Superior temporal gyrus (tissue), 1 donor: Measurements from ENCODE around the gene SSR3.
A peak's percentile ranks its signal among the peaks of the same experiment; 100 is the strongest.
"Not testable (repeated sequence)": the region's sequence is repeated elsewhere in the genome, so short reads cannot be mapped to it uniquely, and the experiment has no call there.

ENCODE experiments used
- DNase-seq: peaks from one replicate; pipeline ENCODE4 v3.0.0-alpha.2; 2016; ENCODE audit errors: extremely low spot score

Gene SSR3

GRCh38 chr3:156576051-156576450 lies 21.1 kb upstream of the SSR3 start:
- no peak for DNase-seq

DNA sequence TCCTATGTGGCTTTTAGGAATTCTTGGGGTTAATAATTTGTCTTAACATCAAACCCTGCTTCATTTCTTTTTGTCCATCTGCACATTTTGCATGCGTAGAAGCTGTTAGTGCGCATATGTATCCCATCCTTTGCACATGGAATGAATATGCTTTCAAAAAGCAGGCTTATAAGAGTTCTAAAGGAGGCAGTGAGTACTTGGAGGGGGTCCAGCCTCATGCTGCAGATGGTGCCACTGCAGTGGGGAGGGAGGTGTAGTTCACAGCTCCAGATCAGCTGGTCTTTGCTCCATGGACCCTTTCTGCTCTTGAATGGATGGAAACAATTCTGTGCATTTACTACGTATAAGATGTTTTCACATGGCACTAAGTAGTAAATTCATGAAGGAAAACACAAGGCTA lies 20.7 kb upstream of the SSR3 start:
- DNase-seq = peak; percentile 35

DNA sequence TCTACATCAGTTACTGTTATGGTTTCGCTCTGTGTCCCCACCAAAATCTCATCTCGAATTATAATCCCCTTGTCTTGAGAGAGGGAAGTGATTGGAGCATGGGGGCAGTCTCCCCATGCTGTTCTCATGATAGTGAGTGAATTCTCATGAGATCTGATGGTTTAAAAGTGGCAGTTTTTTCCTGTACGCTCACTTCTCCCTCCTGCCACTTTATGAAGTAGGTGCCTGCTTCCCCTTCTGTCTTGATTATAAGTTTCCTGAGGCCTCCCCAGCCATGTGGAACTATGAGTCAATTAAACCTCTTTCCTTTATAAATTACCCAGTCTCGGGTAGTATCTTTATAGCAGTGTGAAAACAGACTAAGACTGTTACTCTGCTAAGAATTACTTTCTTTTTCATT lies 15.0 kb upstream of the SSR3 start:
- DNase-seq = not testable (repeated sequence)

GRCh38 chr3:156569016-156569415 lies 14.1 kb upstream of the SSR3 start:
- not testable (repeated sequence) for DNase-seq

- DNase-seq = no peak
These were observed 9.2 kb upstream of the SSR3 start for GRCh38 chr3:156563900-156564682.

- not testable (repeated sequence) for DNase-seq
These were observed 7.6 kb upstream of the SSR3 start for GRCh38 chr3:156562486-156562885.

- no peak for DNase-seq
These were observed 6.6 kb upstream of the SSR3 start for GRCh38 chr3:156561533-156561932.

- no peak for DNase-seq
These were observed 4.4 kb upstream of the SSR3 start for GRCh38 chr3:156559321-156559720.

GRCh38 chr3:156558389-156558788 lies 3.5 kb upstream of the SSR3 start:
- DNase-seq = no peak

DNA sequence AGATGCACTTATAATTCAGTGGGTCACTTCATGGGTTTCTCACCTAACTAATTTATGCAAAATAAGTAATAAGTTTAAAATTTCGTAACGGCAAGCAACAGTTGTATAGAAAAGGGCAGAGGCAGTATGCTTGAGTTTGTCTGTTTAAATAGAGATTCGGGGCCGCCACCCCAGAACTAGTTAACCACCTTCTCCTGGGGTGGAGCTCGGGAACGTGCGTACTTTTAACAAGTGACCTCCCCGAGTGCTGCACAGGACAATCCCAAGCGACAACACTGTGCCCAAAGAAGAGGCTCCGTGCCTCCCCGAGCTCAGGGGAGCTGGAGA lies 439 bp downstream of the SSR3 start:
- no peak for DNase-seq

- DNase-seq = no peak
These were observed 1.1 kb downstream of the SSR3 start for GRCh38 chr3:156553705-156554356.

DNA sequence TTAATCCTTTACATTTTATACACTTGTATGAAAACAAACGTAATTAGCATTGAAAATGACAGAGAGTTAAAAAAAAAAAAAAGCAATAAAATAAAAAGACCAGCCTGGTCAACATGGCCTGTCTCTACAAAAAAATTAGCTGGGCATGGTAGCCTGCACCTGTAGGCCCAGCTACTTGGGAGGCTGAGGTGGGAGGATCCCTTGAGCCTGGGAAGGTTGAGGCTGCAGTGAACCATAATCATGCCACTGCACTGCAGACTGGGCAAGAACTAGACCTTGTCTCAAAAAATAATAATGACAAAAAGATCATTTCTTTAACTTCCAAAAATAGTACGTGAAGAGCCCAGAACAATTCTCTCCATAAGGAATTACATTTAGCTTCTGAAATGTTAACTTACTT lies 1.9 kb downstream of the SSR3 start:
- DNase-seq = no peak

DNA sequence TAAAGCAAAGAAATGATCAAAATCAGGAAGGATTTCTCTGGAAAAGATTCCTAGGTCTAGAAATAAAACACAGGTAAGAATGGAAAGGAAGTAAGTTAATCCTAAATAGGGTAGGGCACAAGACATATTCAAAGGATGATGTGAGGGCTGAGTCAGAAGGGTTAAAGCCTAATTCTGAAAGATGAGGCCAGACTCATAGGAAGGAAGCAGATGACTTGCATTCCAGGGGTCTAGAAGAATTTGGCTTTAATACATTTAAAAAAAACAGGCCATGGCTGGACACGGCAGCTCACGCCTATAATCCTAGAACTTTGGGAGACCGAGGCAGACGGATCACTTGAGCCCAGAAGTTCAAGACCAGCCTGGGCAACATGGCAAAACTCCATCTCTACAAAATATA lies 3.2 kb downstream of the SSR3 start:
- no peak for DNase-seq

DNA sequence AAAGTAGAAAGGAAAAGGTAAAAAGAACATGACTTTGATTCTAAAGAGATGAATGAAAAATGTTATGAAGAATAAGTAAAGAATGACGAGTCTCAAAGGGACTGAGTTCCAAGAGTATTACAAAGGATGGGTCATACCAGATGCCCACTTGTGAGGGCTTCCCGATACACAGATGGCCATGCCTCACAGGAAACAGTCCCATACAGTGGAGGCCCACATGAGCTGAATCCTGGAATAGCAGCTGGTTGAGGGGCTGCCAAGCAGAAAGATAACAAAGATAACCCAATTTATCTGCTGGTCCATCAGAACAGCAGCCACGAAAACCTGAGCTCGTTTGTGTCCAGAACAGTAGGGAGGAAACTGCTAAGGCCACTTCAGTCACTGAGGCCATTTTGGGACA lies 3.7 kb downstream of the SSR3 start:
- DNase-seq = no peak

GRCh38 chr3:156548902-156549301 lies 6.0 kb downstream of the SSR3 start:
- no peak for DNase-seq

DNA sequence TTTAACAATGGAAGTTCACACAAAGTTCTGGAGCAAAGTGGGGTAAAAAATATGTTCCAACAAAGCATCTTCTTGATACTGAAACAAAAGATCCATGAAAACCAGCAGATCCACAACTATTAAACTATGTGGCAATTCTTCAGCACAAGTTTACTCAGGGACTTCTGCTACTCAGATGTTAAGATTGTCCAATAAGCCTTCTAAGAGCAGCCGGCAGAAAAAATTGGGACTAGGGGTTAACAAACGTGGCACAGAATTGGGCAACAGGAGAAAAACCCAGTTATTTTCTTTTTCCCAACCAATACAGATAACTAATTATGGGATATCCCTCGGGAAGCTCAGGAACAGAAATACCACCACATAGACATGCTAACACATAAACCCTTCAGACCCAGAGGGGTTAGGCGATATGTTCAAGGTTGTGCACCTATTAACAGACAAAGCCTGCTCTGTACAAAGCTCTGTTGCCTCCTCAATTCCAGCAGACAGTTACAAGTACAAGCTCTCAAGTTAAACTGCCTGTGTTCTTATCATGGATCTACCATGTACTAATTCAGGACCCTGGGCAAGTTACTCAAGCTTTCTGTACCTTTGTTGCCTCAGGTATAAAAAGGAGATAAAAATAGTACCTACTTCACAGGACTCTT lies 6.8 kb downstream of the SSR3 start:
- no peak for DNase-seq

DNA sequence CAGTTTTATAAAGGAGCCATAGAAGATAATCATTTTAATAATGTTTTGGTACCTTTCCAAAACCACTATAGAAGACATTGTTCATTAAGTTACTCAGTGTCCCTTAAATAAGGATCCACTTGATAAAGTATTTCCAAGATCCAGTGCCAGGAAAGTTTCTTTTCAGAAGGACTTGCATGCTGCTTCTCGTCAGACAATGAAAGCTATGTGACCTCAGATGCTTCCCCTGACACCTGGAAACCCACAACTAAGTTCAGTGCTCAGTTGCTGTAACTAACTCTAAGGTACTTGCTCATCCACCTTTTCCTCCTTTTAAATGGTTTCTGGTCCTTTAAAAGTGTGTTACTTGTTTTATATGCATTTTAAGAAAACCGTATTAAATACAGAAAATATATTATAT lies 7.3 kb downstream of the SSR3 start:
- no peak for DNase-seq

- no peak for DNase-seq
These were observed 11.8 kb downstream of the SSR3 start for GRCh38 chr3:156543043-156543555.

DNA sequence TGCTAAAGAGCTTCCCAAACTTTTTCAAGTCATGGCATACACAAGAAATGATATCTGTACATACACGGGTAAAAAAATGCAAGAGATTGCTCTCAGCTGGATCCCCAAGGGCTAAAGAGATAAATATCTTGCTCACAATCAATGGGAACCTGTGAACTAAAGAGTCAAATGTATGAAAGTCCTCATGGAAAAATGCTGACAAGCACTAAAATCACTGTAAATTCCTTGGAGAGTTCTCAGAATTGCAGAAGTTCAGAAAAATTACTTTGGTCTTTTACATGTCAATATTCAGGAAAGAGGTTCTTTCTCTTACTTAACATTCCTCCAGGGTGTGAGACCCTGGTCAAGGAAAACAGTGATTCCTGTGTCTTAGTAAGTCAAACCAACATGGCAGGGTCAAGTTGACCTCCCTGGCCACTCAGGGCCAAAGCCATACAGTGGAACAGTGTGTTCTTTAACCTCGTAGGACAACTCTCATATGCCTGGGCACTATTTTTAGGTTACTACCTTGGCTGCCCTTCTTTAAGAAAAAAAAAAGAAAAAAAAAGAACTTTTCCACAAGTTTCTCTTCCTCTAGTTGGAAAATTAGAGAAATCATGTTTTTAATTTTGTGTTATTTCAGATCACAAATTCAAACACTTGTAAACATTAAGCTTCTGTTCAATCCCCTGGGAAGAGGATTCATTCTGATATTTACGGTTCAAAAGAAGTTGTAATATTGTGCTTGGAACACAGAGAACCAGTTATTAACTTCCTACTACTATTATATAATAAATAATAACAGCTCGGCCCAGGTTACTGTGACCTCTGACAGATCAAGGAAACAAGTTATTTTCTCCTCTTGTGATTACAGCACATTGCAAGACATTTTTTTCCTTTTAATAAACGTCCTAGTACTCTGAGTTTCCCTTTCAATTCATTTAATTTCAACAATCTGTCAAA lies 12.5 kb downstream of the SSR3 start:
- DNase-seq = no peak

DNA sequence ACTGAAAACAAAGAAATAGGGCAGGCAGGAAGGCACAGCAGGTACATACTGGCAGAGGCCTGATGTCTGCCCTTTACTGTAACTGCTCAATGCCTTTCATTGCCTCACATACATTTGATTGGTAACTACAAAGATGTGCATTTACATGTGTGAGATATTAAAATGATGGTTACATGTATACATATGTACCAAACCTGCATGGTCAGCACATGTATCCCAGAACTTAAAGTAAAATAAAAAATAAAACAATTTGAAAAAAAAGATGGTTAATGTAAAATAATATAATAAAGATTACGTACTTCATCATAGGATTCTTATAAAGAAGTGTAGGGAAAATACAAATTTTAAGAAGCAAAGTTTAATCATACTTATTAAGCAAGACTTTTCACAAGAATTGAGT lies 15.1 kb downstream of the SSR3 start:
- DNase-seq = no peak

- no peak for DNase-seq
These were observed 15.9 kb downstream of the SSR3 start for GRCh38 chr3:156539051-156539450.
